ENCODE results near the gene PLCB4.
A peak's percentile ranks its signal among the peaks of the same experiment; 100 is the strongest.

PLCB4 gene

DNA sequence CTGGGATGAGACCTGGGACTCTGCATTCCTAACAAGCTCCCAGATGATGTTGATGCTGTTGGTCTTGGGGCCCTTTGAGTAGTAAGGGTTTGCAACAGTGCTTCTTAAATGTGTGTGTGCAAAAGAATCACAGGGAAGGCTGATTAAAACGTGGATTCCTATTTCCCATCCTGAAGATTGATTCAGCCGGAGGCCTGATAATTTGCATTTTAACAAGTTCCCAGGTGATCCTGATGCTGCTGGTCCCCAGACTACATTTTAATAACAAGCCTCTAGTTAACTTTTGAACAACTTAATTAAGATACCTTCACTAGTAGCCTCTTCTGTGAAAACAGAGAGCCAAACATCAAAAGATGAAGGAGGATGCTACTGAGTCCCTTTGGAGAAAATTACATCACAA is 289.1 kb downstream of the PLCB4 start:
- Histone ChIP-seq H3K9ac (no peak overlapping the region), H3K4me3 (ENCODE audit: low read depth, low read length) (no peak overlapping the region), H3K9me3 (ENCODE audit: control insufficient read depth, low read length) (no peaks in the 10 kb centered on the region), H2AFZ (no peak overlapping the region), H3K4me2 (ENCODE audit: low read length) (no peak overlapping the region), H3K36me3 (ENCODE audit: control insufficient read depth, insufficient read depth, low read length) (no peaks in the 10 kb centered on the region), H3K79me2 (no peaks in the 10 kb centered on the region), H3K27me3 (ENCODE audit: control insufficient read depth, insufficient read depth, low read length) (no peaks in the 10 kb centered on the region), H3K4me1 (peaks cover 1% of the 10 kb centered on the region), H3K27ac (no peak overlapping the region)
- TF ChIP-seq, protein P1, sequence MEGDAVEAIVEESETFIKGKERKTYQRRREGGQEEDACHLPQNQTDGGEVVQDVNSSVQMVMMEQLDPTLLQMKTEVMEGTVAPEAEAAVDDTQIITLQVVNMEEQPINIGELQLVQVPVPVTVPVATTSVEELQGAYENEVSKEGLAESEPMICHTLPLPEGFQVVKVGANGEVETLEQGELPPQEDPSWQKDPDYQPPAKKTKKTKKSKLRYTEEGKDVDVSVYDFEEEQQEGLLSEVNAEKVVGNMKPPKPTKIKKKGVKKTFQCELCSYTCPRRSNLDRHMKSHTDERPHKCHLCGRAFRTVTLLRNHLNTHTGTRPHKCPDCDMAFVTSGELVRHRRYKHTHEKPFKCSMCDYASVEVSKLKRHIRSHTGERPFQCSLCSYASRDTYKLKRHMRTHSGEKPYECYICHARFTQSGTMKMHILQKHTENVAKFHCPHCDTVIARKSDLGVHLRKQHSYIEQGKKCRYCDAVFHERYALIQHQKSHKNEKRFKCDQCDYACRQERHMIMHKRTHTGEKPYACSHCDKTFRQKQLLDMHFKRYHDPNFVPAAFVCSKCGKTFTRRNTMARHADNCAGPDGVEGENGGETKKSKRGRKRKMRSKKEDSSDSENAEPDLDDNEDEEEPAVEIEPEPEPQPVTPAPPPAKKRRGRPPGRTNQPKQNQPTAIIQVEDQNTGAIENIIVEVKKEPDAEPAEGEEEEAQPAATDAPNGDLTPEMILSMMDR (IDR thresholded peaks at IDR 0.05) = no peak

DNA sequence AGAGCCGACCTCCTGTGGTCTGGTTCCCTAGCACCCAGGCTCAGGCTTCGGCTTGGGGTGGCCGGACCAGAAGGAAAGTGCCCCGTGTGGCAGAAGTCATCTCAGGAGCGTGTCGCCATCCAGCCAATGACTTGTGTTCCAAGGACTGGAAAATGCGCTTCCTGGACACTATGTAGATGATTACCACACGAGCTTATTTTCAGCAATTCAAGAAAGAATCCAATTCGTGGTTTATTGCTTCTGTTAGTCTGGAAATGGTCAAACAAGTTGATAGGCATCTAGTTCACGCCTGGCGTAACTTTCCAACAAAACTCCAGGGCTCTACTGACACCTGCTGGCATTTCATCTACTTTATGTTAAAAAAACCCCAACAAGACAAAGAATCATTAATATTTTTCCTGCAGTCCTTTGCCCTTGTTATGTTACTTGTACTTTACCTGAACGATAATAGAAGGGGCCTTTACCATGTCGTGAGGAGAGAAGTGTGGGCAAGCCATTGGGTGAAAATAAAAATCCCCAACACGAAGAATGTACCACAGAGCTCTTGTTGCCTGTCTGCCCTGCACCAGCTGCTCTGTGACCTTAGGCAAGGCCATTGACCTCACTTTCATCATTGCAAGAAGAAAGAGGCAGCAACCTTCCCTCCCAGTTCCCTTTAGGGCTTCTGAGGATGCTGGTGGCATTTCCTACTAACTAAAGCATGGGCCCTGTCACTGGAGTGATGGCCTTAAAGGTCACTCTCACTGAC is 290.8 kb downstream of the PLCB4 start:
- H3K9me3 ChIP-seq (ENCODE audit: control insufficient read depth, low read length) = no peaks in the 10 kb centered on the region
- H3K4me2 ChIP-seq (ENCODE audit: low read length) = no peak overlapping the region
- peak overlapping the region; percentile 28 for H2AFZ ChIP-seq
- H3K9ac ChIP-seq = no peak overlapping the region
- TF ChIP-seq, protein P1 (IDR thresholded peaks at IDR 0.05) = peak; percentile 52
- H3K36me3 ChIP-seq (ENCODE audit: control insufficient read depth, insufficient read depth, low read length) = no peaks in the 10 kb centered on the region
- peaks cover 8% of the 10 kb centered on the region for H3K4me1 ChIP-seq
- H3K27me3 ChIP-seq (ENCODE audit: control insufficient read depth, insufficient read depth, low read length) = no peaks in the 10 kb centered on the region
- H3K27ac ChIP-seq = no peak overlapping the region
- no peaks in the 10 kb centered on the region for H3K79me2 ChIP-seq
- no peak overlapping the region for H3K4me3 ChIP-seq (ENCODE audit: low read depth, low read length)

DNA sequence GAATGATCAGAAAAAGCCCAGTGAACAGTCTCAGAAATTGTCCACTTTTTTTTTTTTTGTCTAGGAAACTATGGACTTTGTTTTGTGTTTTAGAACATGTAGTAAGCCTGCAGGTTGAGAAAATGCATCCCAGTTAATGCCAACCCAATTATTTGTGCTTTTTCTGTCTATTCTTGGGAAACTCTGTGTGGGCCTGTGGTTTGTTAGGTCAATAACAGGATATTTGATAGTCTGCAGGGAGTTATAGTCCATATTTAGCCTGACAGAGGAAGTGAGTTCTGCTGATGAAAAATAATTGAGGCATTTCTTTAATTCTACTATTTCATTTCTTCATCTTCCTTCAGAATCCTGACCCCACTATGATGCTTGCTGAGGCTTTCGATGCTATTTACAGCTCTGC is 291.5 kb downstream of the PLCB4 start:
- TF ChIP-seq, protein P1 (IDR thresholded peaks at IDR 0.05) = no peak
- Histone ChIP-seq H3K4me3 (ENCODE audit: low read depth, low read length) (no peak overlapping the region), H3K9me3 (ENCODE audit: control insufficient read depth, low read length) (no peaks in the 10 kb centered on the region), H2AFZ (no peak overlapping the region), H3K79me2 (no peaks in the 10 kb centered on the region), H3K9ac (no peak overlapping the region), H3K27me3 (ENCODE audit: control insufficient read depth, insufficient read depth, low read length) (no peaks in the 10 kb centered on the region), H3K27ac (no peak overlapping the region), H3K36me3 (ENCODE audit: control insufficient read depth, insufficient read depth, low read length) (no peaks in the 10 kb centered on the region), H3K4me1 (peaks cover 8% of the 10 kb centered on the region), H3K4me2 (ENCODE audit: low read length) (no peak overlapping the region)

- H3K4me2 ChIP-seq (ENCODE audit: low read length) = no peak overlapping the region
- H3K9ac ChIP-seq = no peak overlapping the region
- peaks cover 8% of the 10 kb centered on the region for H3K4me1 ChIP-seq
- no peaks in the 10 kb centered on the region for H3K27me3 ChIP-seq (ENCODE audit: control insufficient read depth, insufficient read depth, low read length)
- H3K27ac ChIP-seq = no peak overlapping the region
- H3K79me2 ChIP-seq = no peaks in the 10 kb centered on the region
- TF ChIP-seq, protein P1 (IDR thresholded peaks at IDR 0.05) = no peak
- no peak overlapping the region for H2AFZ ChIP-seq
- no peak overlapping the region for H3K4me3 ChIP-seq (ENCODE audit: low read depth, low read length)
- H3K9me3 ChIP-seq (ENCODE audit: control insufficient read depth, low read length) = no peaks in the 10 kb centered on the region
- H3K36me3 ChIP-seq (ENCODE audit: control insufficient read depth, insufficient read depth, low read length) = no peaks in the 10 kb centered on the region
These were observed 294.8 kb downstream of the PLCB4 start for GRCh38 chr20:9363673-9364072.

- H3K79me2 ChIP-seq = no peaks in the 10 kb centered on the region
- no peak overlapping the region for H3K27ac ChIP-seq
- no peak overlapping the region for H3K4me3 ChIP-seq (ENCODE audit: low read depth, low read length)
- H3K4me1 ChIP-seq = peaks cover 8% of the 10 kb centered on the region
- H3K27me3 ChIP-seq (ENCODE audit: control insufficient read depth, insufficient read depth, low read length) = no peaks in the 10 kb centered on the region
- H2AFZ ChIP-seq = no peak overlapping the region
- H3K9ac ChIP-seq = no peak overlapping the region
- no peaks in the 10 kb centered on the region for H3K36me3 ChIP-seq (ENCODE audit: control insufficient read depth, insufficient read depth, low read length)
- H3K4me2 ChIP-seq (ENCODE audit: low read length) = no peak overlapping the region
- TF ChIP-seq, protein P1 (IDR thresholded peaks at IDR 0.05) = no peak
- H3K9me3 ChIP-seq (ENCODE audit: control insufficient read depth, low read length) = no peaks in the 10 kb centered on the region
These were observed 298.4 kb downstream of the PLCB4 start for GRCh38 chr20:9367328-9367727.
